ENCODE data around the gene GIPC2.
"Not testable (repeated sequence)": the region's sequence is repeated elsewhere in the genome, so short reads cannot be mapped to it uniquely, and the experiment has no call there.

Gene GIPC2

DNA sequence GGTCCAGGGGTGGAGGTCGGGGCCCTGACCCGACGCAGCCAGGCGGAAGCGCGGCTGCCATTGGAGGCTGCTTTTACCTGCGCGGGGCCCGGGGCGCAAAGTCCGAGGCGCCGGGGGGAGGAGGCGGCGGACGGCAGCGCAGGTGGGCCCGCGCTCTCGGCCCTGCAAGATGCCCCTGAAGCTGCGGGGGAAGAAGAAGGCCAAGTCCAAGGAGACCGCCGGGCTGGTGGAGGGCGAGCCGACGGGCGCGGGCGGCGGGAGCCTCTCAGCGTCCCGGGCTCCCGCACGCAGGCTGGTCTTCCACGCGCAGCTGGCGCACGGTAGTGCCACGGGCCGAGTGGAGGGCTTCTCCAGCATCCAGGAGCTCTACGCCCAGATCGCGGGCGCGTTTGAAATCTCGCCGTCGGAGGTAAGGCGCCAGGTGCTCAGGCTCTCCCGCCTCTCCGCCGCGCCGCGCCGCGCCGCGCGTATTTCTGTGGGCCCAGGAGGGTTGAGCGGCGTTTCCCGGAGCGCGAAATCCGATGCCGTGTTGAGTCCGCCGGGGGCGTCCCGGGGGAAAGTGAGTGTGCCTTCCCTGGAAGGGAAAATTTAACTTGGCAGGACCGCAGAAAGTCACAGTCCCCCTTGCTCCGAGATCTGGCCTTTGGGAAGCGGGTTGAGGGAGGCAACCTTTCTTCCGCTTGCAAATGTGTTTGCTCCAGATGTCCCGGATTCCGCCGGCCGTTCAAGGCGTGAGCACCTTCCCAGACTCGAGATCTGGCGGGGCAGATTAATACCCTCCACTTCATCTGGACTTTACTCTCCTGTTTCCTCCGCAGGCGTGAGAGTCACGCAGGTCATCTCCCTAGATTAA, at the start of gene GIPC2:
Gene GIPC2, plus strand, starts transcription at position 41 of the 853 bp plus-strand sequence. Its CDS starts 129 bp downstream, at position 170.
- no peak for DNase-seq (ENCODE audit: low read depth in 2 of 2)

GRCh38 chr1:77996734-77997133, 49.0 kb upstream of the GIPC2 start:
- no peak for DNase-seq (ENCODE audit: low read depth in 2 of 2)

DNA sequence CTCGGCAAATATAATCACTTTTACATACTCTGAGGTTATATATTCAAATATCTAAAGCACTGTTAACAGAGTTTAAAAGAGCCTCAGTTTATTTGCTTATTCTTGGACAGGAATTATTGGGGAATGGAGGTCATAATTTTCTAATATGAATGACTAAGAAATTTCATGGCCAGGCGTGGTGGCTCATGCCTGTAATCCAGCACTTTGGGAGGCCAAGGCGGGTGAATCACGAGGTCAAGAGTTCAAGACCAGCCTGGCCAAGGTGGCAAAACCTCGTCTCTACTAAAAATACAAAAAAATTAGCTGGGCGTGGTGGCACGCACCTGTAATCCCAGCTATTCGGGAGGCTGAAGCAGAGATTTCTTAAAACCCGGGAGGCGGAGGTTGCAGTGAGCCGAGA, 45.2 kb upstream of the GIPC2 start:
- not testable (repeated sequence) for DNase-seq (ENCODE audit: low read depth in 2 of 2)

GRCh38 chr1:78003070-78003746, 42.6 kb upstream of the GIPC2 start:
- no peak for DNase-seq (ENCODE audit: low read depth in 2 of 2)

DNA sequence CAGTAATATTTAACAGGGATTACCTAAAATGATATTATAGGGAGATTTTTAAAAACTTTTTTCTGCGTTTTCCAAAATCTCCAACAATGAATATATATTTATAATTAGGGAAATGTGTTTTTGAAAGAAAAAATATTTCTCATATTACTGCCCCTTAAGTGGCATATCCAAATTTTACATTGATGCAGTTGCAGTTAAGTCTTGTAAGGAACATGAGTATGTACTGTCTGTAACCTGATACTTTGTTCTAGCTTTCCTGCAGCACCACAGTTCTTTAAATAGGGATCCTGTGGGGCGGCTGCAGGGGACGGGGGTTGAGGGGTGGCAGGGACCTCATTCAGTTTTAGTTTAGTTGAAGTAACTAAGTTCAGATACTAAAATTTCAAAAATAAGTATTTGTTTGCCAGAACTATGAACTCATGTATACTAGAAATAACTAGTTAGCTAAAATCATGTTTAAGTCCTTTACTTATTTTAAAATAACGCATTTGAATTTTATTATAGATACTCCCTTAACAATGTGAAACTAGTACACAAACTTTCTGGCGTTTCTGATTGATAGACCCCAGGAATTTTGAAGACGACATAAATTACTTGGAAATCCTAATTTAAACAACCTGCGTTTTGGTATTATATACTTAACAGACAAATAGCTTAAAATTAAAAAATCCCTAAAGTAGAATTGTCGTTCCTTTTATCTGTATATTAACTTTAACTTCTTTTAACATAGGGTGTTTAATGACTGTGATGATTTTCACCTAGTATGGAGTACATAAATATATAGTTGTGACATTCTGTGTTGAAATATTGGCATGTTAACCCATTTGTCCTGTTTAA, 41.7 kb upstream of the GIPC2 start:
- peak; percentile 82 to 83 for DNase-seq (ENCODE audit: low read depth in 2 of 2)

GRCh38 chr1:78004719-78005447, 40.9 kb upstream of the GIPC2 start, which contains the start of gene DNAJB4:
TSS of gene DNAJB4 (plus strand) at chr1:78004939. CDS start at chr1:78005111, 172 bp downstream.
- peak; percentile 96 for DNase-seq (ENCODE audit: low read depth in 2 of 2)

GRCh38 chr1:78005448-78005722, 40.4 kb upstream of the GIPC2 start:
- DNase-seq (ENCODE audit: low read depth in 2 of 2), result no peak

DNA sequence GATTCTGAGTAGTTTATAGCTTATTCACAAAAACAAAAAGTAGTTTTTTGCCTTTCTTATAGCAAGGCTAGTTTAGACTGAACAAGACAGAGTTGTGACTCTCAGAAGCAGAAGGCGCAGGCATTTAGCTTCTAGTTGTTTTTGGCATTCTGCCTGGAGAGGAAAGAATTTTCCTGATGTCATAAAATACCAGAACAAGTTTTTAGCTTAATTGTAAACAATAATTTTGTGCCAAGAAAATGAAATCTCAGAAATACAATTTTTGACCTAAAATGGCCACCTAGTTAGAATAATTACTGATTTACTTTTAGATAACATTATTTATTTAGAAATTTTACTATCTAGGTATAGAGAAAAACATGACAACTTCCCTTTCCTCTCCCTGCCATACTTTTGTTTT, 40.0 kb upstream of the GIPC2 start:
- DNase-seq (ENCODE audit: low read depth in 2 of 2), result peak; percentile 85

GRCh38 chr1:78006521-78006920, 39.2 kb upstream of the GIPC2 start:
- no peak for DNase-seq (ENCODE audit: low read depth in 2 of 2)

DNA sequence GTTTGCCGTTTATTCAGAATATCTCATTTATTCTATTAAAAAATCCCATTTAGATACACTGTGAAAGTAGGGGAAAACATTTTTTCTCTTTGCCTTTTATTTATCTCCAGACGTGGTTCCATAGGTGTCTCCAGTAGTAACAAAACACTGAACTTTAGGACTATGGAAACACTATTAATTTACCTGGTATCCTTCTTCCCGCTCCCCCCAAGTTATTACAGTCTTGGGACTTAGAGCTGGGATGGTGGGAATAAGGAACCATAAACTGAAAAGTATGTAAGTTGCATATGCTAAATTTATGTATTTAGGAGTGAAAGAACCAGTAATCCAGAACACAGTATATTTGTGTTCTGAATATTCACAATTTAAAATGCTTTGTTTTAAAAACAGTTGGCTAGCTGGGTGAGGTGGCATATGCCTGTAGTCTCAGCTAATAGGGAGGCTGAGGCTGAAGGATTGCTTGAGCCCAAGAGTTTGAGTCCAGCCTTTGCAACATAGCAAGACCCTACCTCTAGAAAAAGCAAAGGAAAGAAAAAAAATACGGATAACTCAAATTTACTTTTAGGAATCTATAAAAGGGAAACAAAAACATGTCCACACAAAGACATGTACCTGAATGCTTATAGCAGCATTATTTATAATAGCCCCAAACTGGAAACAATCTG, 38.0 kb upstream of the GIPC2 start:
- DNase-seq (ENCODE audit: low read depth in 2 of 2), result no peak

GRCh38 chr1:78009276-78009675, 36.5 kb upstream of the GIPC2 start:
- DNase-seq (ENCODE audit: low read depth in 2 of 2), result no peak

- peak in 1 of 2 experiments; percentile 8 for DNase-seq (ENCODE audit: low read depth in 2 of 2)
These were observed 35.9 kb upstream of the GIPC2 start for GRCh38 chr1:78009836-78010235.

- DNase-seq (ENCODE audit: low read depth in 2 of 2), result no peak
These were observed 34.7 kb upstream of the GIPC2 start for GRCh38 chr1:78011050-78011449.

DNA sequence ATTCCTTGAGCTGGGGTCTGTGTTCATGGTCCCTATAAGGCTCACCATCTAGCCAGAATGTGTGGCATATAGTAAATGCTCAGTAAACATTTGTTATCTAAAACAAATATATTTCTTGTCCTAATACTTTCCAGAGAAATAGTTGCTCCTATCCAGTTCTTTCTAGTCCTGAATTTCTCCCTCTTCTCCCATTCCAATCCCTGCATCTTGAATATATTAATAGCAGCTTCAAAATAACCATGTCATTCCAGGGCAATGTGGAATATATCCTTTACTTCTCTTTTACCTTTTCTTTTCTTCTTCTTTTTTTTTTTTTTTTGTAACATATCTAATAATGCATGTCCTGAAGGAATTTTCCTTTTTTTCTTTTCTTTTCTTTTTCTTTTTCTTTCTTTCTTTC, 30.6 kb upstream of the GIPC2 start:
- DNase-seq (ENCODE audit: low read depth in 2 of 2), result no peak

DNA sequence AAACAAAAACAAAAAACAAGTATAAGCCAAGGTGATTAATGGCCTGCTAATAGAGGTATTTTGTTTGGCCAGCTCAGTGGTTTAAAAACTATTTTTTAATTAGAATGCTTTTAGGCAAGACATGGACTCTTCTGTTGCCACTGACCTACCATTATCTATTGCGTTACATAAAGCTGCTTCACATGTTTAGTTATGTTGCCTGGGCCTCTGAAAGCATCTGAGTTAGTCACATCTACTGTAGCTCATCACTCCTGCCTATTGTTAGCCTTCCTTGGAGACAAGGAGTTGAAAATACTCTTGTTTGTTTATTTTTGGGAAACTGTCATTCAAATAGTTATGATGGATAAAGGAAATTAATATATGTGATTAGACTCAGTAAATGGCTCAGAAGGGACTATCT, 26.7 kb upstream of the GIPC2 start:
- DNase-seq (ENCODE audit: low read depth in 2 of 2), result no peak

DNA sequence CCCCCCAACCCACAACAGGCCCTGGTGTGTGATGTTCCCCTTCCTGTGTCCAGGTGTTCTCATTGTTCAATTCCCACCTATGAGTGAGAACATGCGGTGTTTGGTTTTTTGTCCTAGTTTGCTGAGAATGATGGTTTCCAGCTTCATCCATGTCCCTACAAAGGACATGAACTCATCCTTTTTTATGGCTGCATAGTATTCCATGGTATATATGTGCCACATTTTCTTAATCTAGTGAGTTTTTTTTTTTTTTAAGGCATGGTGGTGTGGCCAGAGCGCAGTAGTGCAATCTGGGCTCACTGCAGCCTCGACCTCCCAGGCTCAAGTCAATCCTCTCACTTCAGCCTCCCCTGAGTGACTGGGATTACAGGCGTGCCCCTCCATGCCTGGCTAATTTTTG, 24.6 kb upstream of the GIPC2 start:
- DNase-seq (ENCODE audit: low read depth in 2 of 2), result not testable (repeated sequence)

DNA sequence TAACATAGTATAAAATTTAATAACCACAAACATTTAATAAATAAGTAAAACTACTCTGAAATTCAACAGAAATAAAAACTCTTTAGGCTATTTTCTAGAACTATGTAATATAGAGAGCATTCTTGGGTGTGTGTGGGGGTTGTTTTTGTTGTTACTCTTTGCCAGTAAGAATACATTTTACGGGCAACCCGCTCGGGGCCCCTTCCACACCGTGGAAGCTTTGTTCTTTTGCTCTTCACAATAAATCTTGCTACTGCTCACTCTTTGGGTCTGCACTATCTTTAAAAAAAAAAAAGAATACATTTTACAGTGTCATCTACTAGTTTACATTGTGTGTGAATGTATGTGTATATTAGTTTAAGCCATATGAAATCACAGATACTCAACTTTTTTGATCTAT, 16.0 kb upstream of the GIPC2 start:
- no peak for DNase-seq (ENCODE audit: low read depth in 2 of 2)

- no peak for DNase-seq (ENCODE audit: low read depth in 2 of 2)
These were observed 12.6 kb upstream of the GIPC2 start for GRCh38 chr1:78032996-78033796.

DNA sequence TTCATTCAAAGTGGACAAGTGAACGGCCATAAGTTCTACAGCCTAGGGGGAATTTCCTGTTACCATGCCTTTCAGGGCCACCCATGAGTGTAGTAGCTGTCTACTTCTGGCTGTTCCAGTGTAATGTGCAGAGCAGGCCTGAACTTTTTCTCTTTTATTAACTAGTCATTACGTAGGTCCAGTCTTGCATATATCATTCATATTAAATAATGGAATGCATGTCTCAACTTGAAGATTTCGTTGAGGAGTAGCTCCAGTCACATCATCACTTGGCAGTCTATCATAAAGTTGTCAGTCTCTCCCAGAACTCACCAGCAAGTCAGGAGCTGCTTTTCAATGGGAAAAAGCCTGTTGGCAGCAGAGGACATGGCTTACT, 12.0 kb upstream of the GIPC2 start:
- DNase-seq (ENCODE audit: low read depth in 2 of 2), result no peak

DNA sequence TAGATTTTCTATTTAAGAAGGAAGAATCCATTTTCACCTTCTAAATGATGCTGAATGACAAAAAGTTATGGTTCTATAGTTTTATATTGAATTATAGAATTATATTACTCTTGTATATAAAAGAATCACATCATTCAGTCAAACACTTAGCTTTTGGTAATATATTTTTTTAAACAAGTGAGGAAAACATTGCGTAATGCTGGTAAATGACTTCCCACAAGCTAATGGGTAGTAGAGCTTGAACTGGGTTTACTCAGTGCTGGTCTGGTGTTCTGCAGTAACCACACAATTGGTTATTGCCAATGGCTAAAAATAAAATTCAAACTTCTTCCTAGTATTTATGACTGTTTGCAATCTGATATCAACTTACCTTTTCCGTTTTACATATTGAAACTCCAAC, 10.6 kb upstream of the GIPC2 start:
- DNase-seq (ENCODE audit: low read depth in 2 of 2), result no peak

Data from fibroblast of skin of left quadriceps (primary cell).